B cell (primary cell): ENCODE data around the gene NHSL2. TPM values are rescaled to one million over a fixed set of nuclear protein-coding genes. Genes with fewer than 3 reads are reported as not detected.

ENCODE experiments used
- ATAC-seq: fragments of 200-7000 bp; cut with Tn5 transposase; one replicate; pipeline ENCODE4 v1.10.0; 2021; ENCODE audit warnings: low read depth, mild to moderate bottlenecking, moderate number of reproducible peaks, moderate library complexity
- CTCF ChIA-PET: fragments of 350-600 bp; sonication (Branson Sonifier 250); formaldehyde crosslinking; loops from one replicate; lab custom pipeline; 2021; ENCODE audit warnings: antibody characterized with exemption, inconsistent platforms; lab: Charles Lee
- POLR2A ChIA-PET: fragments of 350-600 bp; sonication (Branson Sonifier 250); formaldehyde crosslinking; loops from one replicate; lab custom pipeline; 2021; ENCODE audit warnings: antibody characterized with exemption; lab: Charles Lee
- DNase-seq: peaks from one replicate; pipeline ENCODE4 v3.0.0; 2013
- H2AFZ ChIP-seq: 2 replicates; pipeline ENCODE4 v1.6.1; 2012; ENCODE audit warnings: mild to moderate bottlenecking, low read depth, low read length; ENCODE audit not compliant: insufficient read depth, poor library complexity, severe bottlenecking
- H3K27ac ChIP-seq, 2 donors: 1 replicate in 1 of 2; 2 replicates in 1 of 2; pipeline ENCODE4 v1.5.1; 2012 to 2013; ENCODE audit warnings: low read length in 2 of 2, mild to moderate bottlenecking in 2 of 2, moderate library complexity in 1 of 2
- H3K27me3 ChIP-seq, 4 experiments: fragments of 200-600 bp in 1 of 4; sonication (generic) in 1 of 4; replicated peaks in 1 of 4; 1 replicate in 2 of 4; 2 replicates in 2 of 4; pipeline versions ENCODE4 v1.6.1 to v1.7.0; 2013 to 2016; ENCODE audit warnings: low read length in 3 of 4, mild to moderate bottlenecking in 2 of 4, mixed read lengths in 1 of 4, moderate library complexity in 1 of 4; ENCODE audit not compliant: insufficient read depth in 4 of 4, control insufficient read depth in 3 of 4; ENCODE audit errors: control extremely low read depth in 1 of 4
- H3K36me3 ChIP-seq, 2 experiments: replicated peaks in 1 of 2; 1 replicate in 1 of 2; 2 replicates in 1 of 2; pipeline versions ENCODE4 v1.6.1 to v1.7.1; 2013; ENCODE audit warnings: low read length in 1 of 2; ENCODE audit not compliant: insufficient read depth in 2 of 2, control insufficient read depth in 1 of 2; ENCODE audit errors: control extremely low read depth in 1 of 2, extremely low read depth in 1 of 2
- H3K4me1 ChIP-seq, 2 donors: fragments of 200-600 bp in 1 of 2; sonication (generic) in 1 of 2; 1 replicate in 1 of 2; 2 replicates in 1 of 2; pipeline versions ENCODE4 v1.5.1 to v1.6.1; 2013 to 2017; ENCODE audit warnings: low read length in 2 of 2; ENCODE audit not compliant: control insufficient read depth in 2 of 2, insufficient read depth in 2 of 2
- H3K4me2 ChIP-seq: replicated peaks from 2 replicates; pipeline ENCODE3; 2012; ENCODE audit warnings: mild to moderate bottlenecking, low read depth, low read length; ENCODE audit not compliant: poor library complexity, severe bottlenecking
- H3K4me3 ChIP-seq, 5 experiments: fragments of 200-600 bp in 1 of 5; sonication (generic) in 1 of 5; 1 replicate in 3 of 5; 2 replicates in 2 of 5; pipeline versions ENCODE4 v1.5.1 to v1.7.0; 2011 to 2016; ENCODE audit warnings: low read length in 4 of 5, mild to moderate bottlenecking in 4 of 5, low read depth in 2 of 5, control low read depth in 1 of 5, moderate library complexity in 1 of 5; ENCODE audit not compliant: insufficient read depth in 1 of 5; ENCODE audit errors: control extremely low read depth in 1 of 5, extremely low read depth in 1 of 5
- H3K79me2 ChIP-seq: fragments of 200-600 bp; sonication (generic); one replicate; pipeline ENCODE4 v1.6.0; 2016; ENCODE audit warnings: low read length; ENCODE audit not compliant: control insufficient read depth, insufficient read depth
- H3K9ac ChIP-seq: fragments of 200-600 bp; sonication (generic); 2 replicates; pipeline ENCODE4 v1.6.1; 2017; ENCODE audit warnings: mild to moderate bottlenecking, low read length, moderate library complexity
- H3K9me3 ChIP-seq, 3 donors: one replicate each; pipeline versions ENCODE4 v1.6.1 to v1.7.1; 2013; ENCODE audit warnings: low read length in 2 of 3; ENCODE audit not compliant: control insufficient read depth in 2 of 3, insufficient read depth in 1 of 3; ENCODE audit errors: control extremely low read depth in 1 of 3
- H4K20me1 ChIP-seq: 2 replicates; pipeline ENCODE4 v1.6.0; 2012; ENCODE audit warnings: mild to moderate bottlenecking, low read length; ENCODE audit not compliant: insufficient read depth, control insufficient read depth, poor library complexity, severe bottlenecking
- H3K27ac Mint-ChIP-seq: one replicate; pipeline ENCODE4 v1.8.0; 2021; ENCODE audit warnings: mixed read lengths
- H3K27me3 Mint-ChIP-seq: one replicate; pipeline ENCODE4 v1.8.0; 2021; ENCODE audit warnings: mixed read lengths
- H3K4me1 Mint-ChIP-seq: one replicate; pipeline ENCODE4 v1.8.0; 2021; ENCODE audit warnings: mixed read lengths
- H3K4me3 Mint-ChIP-seq: one replicate; pipeline ENCODE4 v1.8.0; 2021; ENCODE audit warnings: mixed read lengths
- H3K9me3 Mint-ChIP-seq: one replicate; pipeline ENCODE4 v1.8.0; 2022; ENCODE audit warnings: mixed read lengths; ENCODE audit not compliant: insufficient read depth
- CTCF ChIP-seq: fragments of 200-600 bp; IDR thresholded peaks from one replicate; pipeline ENCODE4 v1.8.0; 2022; ENCODE audit warnings: antibody characterized with exemption, mild to moderate bottlenecking
- EZH2 ChIP-seq: IDR thresholded peaks from 2 replicates; pipeline ENCODE4 v1.6.1; 2012; ENCODE audit warnings: borderline replicate concordance, low read depth, mild to moderate bottlenecking, moderate library complexity, low read length; ENCODE audit not compliant: insufficient read depth, poor library complexity, severe bottlenecking
- WGBS: methylation state at CpG from one replicate; pipeline ENCODE4 v1.1.5; 2013; ENCODE audit warnings: missing lambda C conversion rate; ENCODE audit not compliant: insufficient coverage; 5-methylcytosine and 5-hydroxymethylcytosine counted together
- intact Hi-C: fragments of 100-400 bp; cut with micrococcal nuclease; formaldehyde crosslinking; loops from one replicate; pipeline ENCODE4 v1.10.0; 2022
- polyA plus RNA-seq: library from polyadenylated mRNA; depleted of rRNA; stranded (reverse); fragments of >200 nt; gene quantifications from 2 replicates; pipeline ENCODE4 v1.2.3, GENCODE V29; 2012
- total RNA-seq, 2 donors: library from RNA; stranded (reverse); fragments of 120-200 nt in 1 of 2; gene quantifications; 1 replicate in 1 of 2; 2 replicates in 1 of 2; pipeline versions ENCODE4 v1.2.3 to v1.2.4, GENCODE V29; 2013 to 2022

Gene NHSL2
- total and polyA plus RNA-seq, 2 donors (not counting 1 experiment from before 2014, with no cell fraction given) = 0.16 to 1.7 TPM

DNA sequence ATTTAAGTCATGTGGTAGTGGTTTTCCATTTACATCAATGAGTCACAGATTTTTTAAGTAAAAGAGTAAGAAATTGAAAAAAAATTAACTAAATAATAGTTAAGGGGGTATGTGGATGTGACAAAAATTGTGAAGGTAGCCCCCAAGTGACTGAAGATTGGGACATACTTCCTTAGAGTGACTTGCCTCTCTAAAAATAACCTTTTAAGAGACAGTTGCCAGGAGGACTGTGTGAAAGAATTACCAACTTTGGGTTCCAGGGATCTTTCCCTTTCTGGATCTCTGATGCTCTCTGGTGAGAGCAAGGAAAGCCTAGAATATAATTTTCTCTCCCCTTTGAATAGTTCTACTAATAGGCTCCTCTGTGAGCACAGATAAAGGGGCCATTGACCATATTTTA lies 42.7 kb downstream of the NHSL2 start:
- H3K27ac Mint-ChIP-seq = no peak overlapping the region
- H3K9ac ChIP-seq = no peak overlapping the region
- H3K36me3 ChIP-seq = no peaks in the 10 kb centered on the region
- peaks cover 5% of the 10 kb centered on the region for H3K27me3 Mint-ChIP-seq
- H4K20me1 ChIP-seq = no peaks in the 10 kb centered on the region
- H3K4me3 ChIP-seq = no peak overlapping the region
- ChIA-PET POLR2A (no interaction called here), CTCF (no interaction called here)
- H3K4me1 Mint-ChIP-seq = no peaks in the 10 kb centered on the region
- H3K4me1 ChIP-seq = no peaks in the 10 kb centered on the region
- TF ChIP-seq CTCF (no peak), EZH2 (no peak)
- intact Hi-C loops = no loop called here
- no peak overlapping the region for H2AFZ ChIP-seq
- H3K9me3 Mint-ChIP-seq = no peaks in the 10 kb centered on the region
- no peaks in the 10 kb centered on the region for H3K79me2 ChIP-seq
- no peak overlapping the region for H3K27ac ChIP-seq
- H3K9me3 ChIP-seq = no peaks in the 10 kb centered on the region
- DNase-seq (no peak), ATAC-seq (no peak)
- H3K27me3 ChIP-seq = no peaks in the 10 kb centered on the region
- H3K4me3 Mint-ChIP-seq = no peak overlapping the region
- no peak overlapping the region for H3K4me2 ChIP-seq

DNA sequence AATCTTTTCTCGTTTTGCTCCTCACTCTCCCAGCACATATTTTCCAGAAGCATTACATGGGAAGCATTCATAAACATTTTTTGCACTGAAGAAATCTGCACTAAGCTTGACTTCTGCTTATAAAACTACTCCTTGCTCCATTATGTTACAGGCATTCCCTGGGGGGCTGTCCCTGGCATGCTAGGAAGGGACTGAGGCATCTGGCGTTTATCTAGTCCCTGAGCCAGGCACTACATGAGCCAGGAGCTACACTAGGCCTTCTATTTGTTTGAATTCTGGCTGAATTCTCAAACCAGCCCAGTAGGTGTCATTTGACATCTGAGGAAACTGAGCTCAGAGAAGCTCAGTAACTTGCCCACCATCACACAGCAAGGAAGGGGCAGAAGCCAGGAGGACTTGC lies 43.3 kb downstream of the NHSL2 start:
- Mint-ChIP-seq H3K27me3 (peaks cover 5% of the 10 kb centered on the region), H3K4me3 (no peak overlapping the region), H3K4me1 (no peaks in the 10 kb centered on the region), H3K27ac (no peak overlapping the region), H3K9me3 (no peaks in the 10 kb centered on the region)
- no peak overlapping the region for H3K4me3 ChIP-seq
- H3K27ac ChIP-seq = no peak overlapping the region
- intact Hi-C loops = no loop called here
- H3K4me1 ChIP-seq = no peaks in the 10 kb centered on the region
- no peak overlapping the region for H2AFZ ChIP-seq
- DNase-seq (no peak), ATAC-seq (no peak)
- no peak overlapping the region for H3K4me2 ChIP-seq
- ChIA-PET POLR2A (no interaction called here), CTCF (no interaction called here)
- TF ChIP-seq EZH2 (no peak), CTCF (no peak)
- 100% methylated on average over 2 of the region's 2 CpGs for WGBS
- H3K9me3 ChIP-seq = no peaks in the 10 kb centered on the region
- H3K9ac ChIP-seq = no peak overlapping the region
- H4K20me1 ChIP-seq = no peaks in the 10 kb centered on the region
- H3K27me3 ChIP-seq = no peaks in the 10 kb centered on the region
- H3K79me2 ChIP-seq = no peaks in the 10 kb centered on the region
- H3K36me3 ChIP-seq = no peaks in the 10 kb centered on the region
